Testis (tissue), 2 donors: ENCODE measurements around the gene ACTMAP.

Experiments used
- POLR2A ChIP-seq: fragments of 450-650 bp; IDR thresholded peaks from one replicate; pipeline ENCODE4 v1.6.1; 2017; ENCODE audit warnings: antibody characterized with exemption, mild to moderate bottlenecking, moderate library complexity
- TF ChIP-seq, protein P1 (sequence below), 3 experiments: fragments of 450-650 bp in 2 of 3; fragments of 200-600 bp in 1 of 3; sonication (generic) in 1 of 3; IDR thresholded peaks; one replicate each; pipeline ENCODE4 v1.5.1; 2016 to 2019; ENCODE audit warnings: antibody characterized with exemption in 3 of 3, mild to moderate bottlenecking in 2 of 3, moderate library complexity in 1 of 3

DNA sequence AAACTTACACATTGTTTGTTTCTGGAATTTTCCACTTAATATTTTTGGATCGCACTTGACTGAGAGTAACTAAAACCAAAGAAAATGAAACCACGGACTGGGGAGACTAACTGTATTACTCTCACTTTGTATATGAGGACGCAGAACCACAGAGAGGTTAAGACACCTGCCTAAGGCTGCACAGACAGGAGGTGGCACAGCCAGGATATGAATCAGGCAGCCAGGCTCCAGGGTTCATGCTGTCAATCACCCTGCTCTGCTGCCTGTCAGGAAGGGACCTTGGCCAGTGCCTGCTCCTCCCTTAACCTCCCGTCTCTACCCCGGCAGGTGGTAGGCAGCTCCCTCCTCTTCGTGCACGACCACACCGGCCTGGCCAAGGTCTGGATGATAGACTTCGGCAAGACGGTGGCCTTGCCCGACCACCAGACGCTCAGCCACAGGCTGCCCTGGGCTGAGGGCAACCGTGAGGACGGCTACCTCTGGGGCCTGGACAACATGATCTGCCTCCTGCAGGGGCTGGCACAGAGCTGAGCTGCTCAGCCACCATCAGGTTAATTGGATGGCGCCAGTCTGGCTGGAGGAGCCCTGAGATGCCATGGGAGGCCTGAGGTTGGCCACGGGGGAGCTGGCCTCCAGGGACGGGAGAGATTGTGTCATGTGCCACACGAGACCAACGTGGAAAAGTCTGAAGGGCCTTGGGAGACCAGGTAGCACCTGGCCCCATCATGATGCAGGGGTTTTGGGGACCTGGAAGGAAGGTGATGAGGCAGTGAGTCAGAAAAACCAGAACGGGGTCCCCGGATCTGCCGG lies 11.0 kb downstream of the ACTMAP start:
- TF ChIP-seq, protein P1, sequence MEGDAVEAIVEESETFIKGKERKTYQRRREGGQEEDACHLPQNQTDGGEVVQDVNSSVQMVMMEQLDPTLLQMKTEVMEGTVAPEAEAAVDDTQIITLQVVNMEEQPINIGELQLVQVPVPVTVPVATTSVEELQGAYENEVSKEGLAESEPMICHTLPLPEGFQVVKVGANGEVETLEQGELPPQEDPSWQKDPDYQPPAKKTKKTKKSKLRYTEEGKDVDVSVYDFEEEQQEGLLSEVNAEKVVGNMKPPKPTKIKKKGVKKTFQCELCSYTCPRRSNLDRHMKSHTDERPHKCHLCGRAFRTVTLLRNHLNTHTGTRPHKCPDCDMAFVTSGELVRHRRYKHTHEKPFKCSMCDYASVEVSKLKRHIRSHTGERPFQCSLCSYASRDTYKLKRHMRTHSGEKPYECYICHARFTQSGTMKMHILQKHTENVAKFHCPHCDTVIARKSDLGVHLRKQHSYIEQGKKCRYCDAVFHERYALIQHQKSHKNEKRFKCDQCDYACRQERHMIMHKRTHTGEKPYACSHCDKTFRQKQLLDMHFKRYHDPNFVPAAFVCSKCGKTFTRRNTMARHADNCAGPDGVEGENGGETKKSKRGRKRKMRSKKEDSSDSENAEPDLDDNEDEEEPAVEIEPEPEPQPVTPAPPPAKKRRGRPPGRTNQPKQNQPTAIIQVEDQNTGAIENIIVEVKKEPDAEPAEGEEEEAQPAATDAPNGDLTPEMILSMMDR (IDR thresholded peaks at IDR 0.05) = no peak
- TF ChIP-seq POLR2A = no peak
